ENCODE results near the gene CCDC194.

Gene CCDC194

DNA sequence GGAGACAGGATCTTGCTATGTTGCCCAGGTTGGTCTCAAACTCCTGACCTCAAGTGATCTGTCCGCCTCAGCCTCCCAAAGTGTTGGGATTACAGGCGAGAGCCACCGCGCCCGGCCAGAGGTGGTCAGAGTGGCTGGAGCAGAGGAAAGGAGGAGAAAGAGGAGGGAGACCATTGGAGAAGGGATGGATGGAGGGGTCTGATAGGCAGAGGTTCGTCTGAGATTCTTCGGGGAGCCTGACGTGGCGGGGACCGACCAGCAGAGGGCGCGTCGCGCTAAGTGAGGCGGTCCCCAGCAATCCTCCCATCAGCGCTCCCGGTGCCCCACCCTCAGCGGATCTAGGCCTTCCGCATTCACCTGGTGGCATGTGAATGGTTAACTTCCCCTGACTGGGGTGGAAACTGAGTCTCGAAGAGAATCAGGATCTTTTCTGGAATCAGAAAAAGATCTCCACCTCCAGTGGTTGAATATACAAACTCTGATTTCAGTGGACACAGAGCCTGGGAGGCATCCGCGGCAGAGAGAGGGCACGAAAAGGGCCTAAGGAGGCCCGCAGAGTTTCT, 47.8 kb downstream of the CCDC194 start:
- in situ Hi-C loops (cut with MboI; ENCODE audit: low pct_unique_long_range_greater_than_20kb, low sequenced_read_pairs): no loop called here
- DNase-seq: peak; percentile 83

DNA sequence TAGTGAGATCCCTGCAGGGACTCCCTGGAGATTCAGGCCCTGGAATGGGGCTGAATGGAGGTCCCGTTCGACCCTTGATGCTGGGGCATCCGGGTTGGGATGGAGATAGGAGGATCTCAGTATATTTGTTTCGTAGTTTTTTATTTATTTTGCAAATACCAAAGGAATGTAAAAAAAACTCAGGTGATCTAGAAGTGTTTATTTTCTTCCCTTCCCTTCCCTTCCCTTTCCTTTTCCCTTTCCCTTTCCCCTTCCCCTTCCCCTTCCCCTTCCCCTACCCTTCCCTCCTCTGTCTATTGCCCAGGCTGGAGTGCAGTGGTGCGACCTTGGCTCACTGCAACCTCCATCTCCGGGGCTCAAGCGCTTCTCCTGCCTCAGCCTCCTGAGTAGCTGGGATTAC, 52.2 kb downstream of the CCDC194 start:
- in situ Hi-C loops (cut with MboI; ENCODE audit: low pct_unique_long_range_greater_than_20kb, low sequenced_read_pairs): no loop called here
- no peak for DNase-seq

DNA sequence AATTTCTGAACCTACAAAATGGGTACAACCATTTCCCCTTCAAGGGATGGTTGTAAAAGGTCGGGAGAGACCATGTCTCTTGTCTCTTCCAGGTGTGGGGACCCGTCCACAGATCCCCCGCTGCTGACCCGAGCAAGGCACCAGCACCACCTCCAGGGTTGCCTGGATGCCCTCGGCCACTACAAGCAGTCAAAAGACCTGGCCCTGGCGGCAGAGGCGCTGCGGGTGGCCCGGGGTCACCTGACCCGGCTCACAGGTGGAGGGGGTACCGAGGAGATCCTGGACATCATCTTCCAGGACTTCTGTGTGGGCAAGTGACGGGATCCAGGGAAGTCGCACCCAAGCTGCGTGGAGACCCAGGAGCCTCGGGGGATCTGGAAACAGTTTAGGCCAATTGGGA, 52.6 kb downstream of the CCDC194 start:
- in situ Hi-C loops (cut with MboI; ENCODE audit: low pct_unique_long_range_greater_than_20kb, low sequenced_read_pairs): no loop called here
- DNase-seq: no peak

DNA sequence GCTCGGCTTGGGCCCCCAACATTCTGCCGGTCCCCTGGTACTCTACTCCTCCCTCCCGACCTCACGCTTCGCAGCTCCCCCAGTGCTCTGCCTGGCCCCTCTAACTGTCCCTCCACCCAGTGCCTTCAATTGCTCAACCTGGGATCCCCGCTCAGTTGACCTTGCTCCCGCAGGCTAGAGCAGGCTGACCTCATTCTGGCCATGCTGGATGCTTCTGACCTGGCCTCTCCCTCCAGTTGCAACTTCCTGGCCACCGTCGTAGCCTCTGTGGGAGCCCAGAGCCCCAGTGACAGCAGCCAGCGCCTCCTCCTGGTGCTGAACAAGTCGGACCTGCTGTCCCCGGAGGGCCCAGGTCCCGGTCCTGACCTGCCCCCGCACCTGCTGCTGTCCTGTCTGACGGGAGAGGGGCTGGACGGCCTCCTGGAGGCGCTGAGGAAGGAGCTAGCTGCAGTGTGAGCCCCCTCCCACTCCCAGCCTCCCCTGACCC, 53.1 kb downstream of the CCDC194 start:
- in situ Hi-C loops (cut with MboI; ENCODE audit: low pct_unique_long_range_greater_than_20kb, low sequenced_read_pairs): no loop called here

More for the DNA sequence above, 53.1 kb downstream of the CCDC194 start:
- no peak for DNase-seq

All from KBM-7 (cell line).